ENCODE measurements around the gene DGKQ.

DGKQ gene

GRCh38 chr4:1013225-1014073 is 40.1 kb upstream of the DGKQ start:
- POLR2A ChIA-PET = no interaction called here

GRCh38 chr4:1012034-1012739 is 38.8 kb upstream of the DGKQ start:
- ChIA-PET POLR2A (no interaction called here), CTCF (no interaction called here)
- no peak for TF ChIP-seq CTCF (IDR thresholded peaks at IDR 0.05; ENCODE audit: control extremely low read depth, extremely low read depth, low read depth, missing control alignments)
- DNase-seq (ENCODE audit: extremely low spot score) = no peak

More at GRCh38 chr4:1013225-1014073, 40.1 kb upstream of the DGKQ start:
- CTCF ChIA-PET = no interaction called here
- DNase-seq (ENCODE audit: extremely low spot score) = no peak
- no peak for TF ChIP-seq CTCF (IDR thresholded peaks at IDR 0.05; ENCODE audit: control extremely low read depth, extremely low read depth, low read depth, missing control alignments)

- POLR2A ChIA-PET = no interaction called here
- TF ChIP-seq CTCF (IDR thresholded peaks at IDR 0.05; ENCODE audit: control extremely low read depth, extremely low read depth, low read depth, missing control alignments) = no peak
- CTCF ChIA-PET = no interaction called here
- no peak for DNase-seq (ENCODE audit: extremely low spot score)
Measured at GRCh38 chr4:1011666-1012033, 38.3 kb upstream of the DGKQ start.

GRCh38 chr4:1011022-1011665 is 37.8 kb upstream of the DGKQ start, which contains the start of gene FGFRL1:
Gene FGFRL1 (plus strand): TSS chr4:1011626. CDS start chr4:1012486, 860 bp downstream.
- CTCF ChIA-PET = interaction anchor here (0.9 to 1.6 kb wide), 4 partner anchors 9 to 269 kb away, joined by 3 to 4 read pairs (median 3); no protein-coding TSS in a partner anchor
- POLR2A ChIA-PET = interaction anchor here (0.6 kb wide), 1 partner anchor 698 kb away, joined by 3 read pairs; no protein-coding TSS in a partner anchor
- TF ChIP-seq CTCF (IDR thresholded peaks at IDR 0.05; ENCODE audit: control extremely low read depth, extremely low read depth, low read depth, missing control alignments) = no peak
- DNase-seq (ENCODE audit: extremely low spot score) = peak; percentile 93

GRCh38 chr4:1010395-1011021 is 37.1 kb upstream of the DGKQ start:
- CTCF ChIA-PET = interaction anchor here (0.9 to 1.6 kb wide), 5 partner anchors 10 to 339 kb away, joined by 3 to 4 read pairs (median 3); no protein-coding TSS in a partner anchor
- DNase-seq (ENCODE audit: extremely low spot score) = no peak
- POLR2A ChIA-PET = interaction anchor here (0.6 kb wide), 1 partner anchor 699 kb away, joined by 3 read pairs; no protein-coding TSS in a partner anchor
- TF ChIP-seq CTCF (IDR thresholded peaks at IDR 0.05; ENCODE audit: control extremely low read depth, extremely low read depth, low read depth, missing control alignments) = no peak
